NCI-H1694 treated with DMSO at 0.1 percent for 48 hours (cell line): ENCODE data around the gene ZBTB11.
"Not testable (repeated sequence)": the region's sequence is repeated elsewhere in the genome, so short reads cannot be mapped to it uniquely, and the experiment has no call there.

Experiments
- DNase-seq: peaks from one replicate; lab custom pipeline; 2025; lab: John Stamatoyannopoulos, UW

ZBTB11 gene

GRCh38 chr3:101643009-101643844 is 33.7 kb downstream of the ZBTB11 start:
- DNase-seq: no peak

- no peak for DNase-seq
These were observed 34.5 kb downstream of the ZBTB11 start for GRCh38 chr3:101642441-101642840.

GRCh38 chr3:101641397-101642115 is 35.4 kb downstream of the ZBTB11 start:
- not testable (repeated sequence) for DNase-seq

- no peak for DNase-seq
These were observed 36.7 kb downstream of the ZBTB11 start for GRCh38 chr3:101640256-101640655.

GRCh38 chr3:101639280-101639963 is 37.5 kb downstream of the ZBTB11 start:
- no peak for DNase-seq

- DNase-seq: no peak
These were observed 38.6 kb downstream of the ZBTB11 start for GRCh38 chr3:101638261-101638745.

GRCh38 chr3:101637451-101637850 is 39.5 kb downstream of the ZBTB11 start:
- no peak for DNase-seq

GRCh38 chr3:101635954-101636798 is 40.8 kb downstream of the ZBTB11 start:
- peak; percentile 65 for DNase-seq

- DNase-seq: no peak
These were observed 41.6 kb downstream of the ZBTB11 start for GRCh38 chr3:101635345-101635744.

- DNase-seq: no peak
These were observed 42.2 kb downstream of the ZBTB11 start for GRCh38 chr3:101634591-101635196.

GRCh38 chr3:101633186-101633585 is 43.7 kb downstream of the ZBTB11 start:
- no peak for DNase-seq

- no peak for DNase-seq
These were observed 44.3 kb downstream of the ZBTB11 start for GRCh38 chr3:101632586-101632985.

GRCh38 chr3:101631959-101632358 is 45.0 kb downstream of the ZBTB11 start:
- DNase-seq: not testable (repeated sequence)

GRCh38 chr3:101631098-101631796 is 45.7 kb downstream of the ZBTB11 start:
- no peak for DNase-seq

GRCh38 chr3:101629219-101629618 is 47.7 kb downstream of the ZBTB11 start:
- no peak for DNase-seq

- DNase-seq: no peak
These were observed 51.1 kb downstream of the ZBTB11 start for GRCh38 chr3:101625879-101626278.

GRCh38 chr3:101624857-101625256 is 52.1 kb downstream of the ZBTB11 start:
- no peak for DNase-seq

- no peak for DNase-seq
These were observed 53.3 kb downstream of the ZBTB11 start for GRCh38 chr3:101623656-101624055.

- no peak for DNase-seq
These were observed 57.2 kb downstream of the ZBTB11 start for GRCh38 chr3:101619734-101620133.

GRCh38 chr3:101618726-101619125 is 58.2 kb downstream of the ZBTB11 start:
- no peak for DNase-seq

- no peak for DNase-seq
These were observed 59.5 kb downstream of the ZBTB11 start for GRCh38 chr3:101617478-101617877.
